Osteocyte (in vitro differentiated cells): ENCODE results near the gene SHISA7. TPM values are rescaled to one million over a fixed set of nuclear protein-coding genes. Genes with fewer than 3 reads are reported as not detected.

Experiments
- DNase-seq: peaks from one replicate; pipeline ENCODE4 v3.0.0; 2021; ENCODE audit warnings: mixed read lengths; ENCODE audit not compliant: unreplicated experiment; ENCODE audit errors: extremely low spot score
- H3K27ac Mint-ChIP-seq: one replicate; pipeline ENCODE4 v1.8.0; 2021; ENCODE audit warnings: mild to moderate bottlenecking, mixed read lengths; ENCODE audit not compliant: unreplicated experiment
- H3K27me3 Mint-ChIP-seq: one replicate; pipeline ENCODE4 v1.8.0; 2021; ENCODE audit warnings: mixed read lengths; ENCODE audit not compliant: unreplicated experiment
- H3K36me3 Mint-ChIP-seq: one replicate; pipeline ENCODE4 v1.8.0; 2021; ENCODE audit warnings: mixed read lengths; ENCODE audit not compliant: unreplicated experiment
- H3K4me1 Mint-ChIP-seq: one replicate; pipeline ENCODE4 v1.8.0; 2021; ENCODE audit warnings: mixed read lengths; ENCODE audit not compliant: unreplicated experiment
- H3K4me3 Mint-ChIP-seq: one replicate; pipeline ENCODE4 v1.8.0; 2021; ENCODE audit warnings: mild to moderate bottlenecking, moderate library complexity, mixed read lengths; ENCODE audit not compliant: unreplicated experiment
- H3K9me3 Mint-ChIP-seq: one replicate; pipeline ENCODE4 v1.8.0; 2021; ENCODE audit warnings: mixed read lengths; ENCODE audit not compliant: unreplicated experiment
- total RNA-seq: library from RNA; stranded (reverse); gene quantifications from 2 replicates; pipeline ENCODE4 v1.2.1, GENCODE V29; 2021
- TF ChIP-seq, protein P1 (sequence below): fragments of 200-600 bp; sonication (generic); IDR thresholded peaks from 2 replicates; pipeline ENCODE4 v1.5.0; 2021; ENCODE audit warnings: antibody characterized with exemption, mild to moderate bottlenecking, moderate library complexity

The SHISA7 gene
- total RNA-seq, 1 donor from 2014 or later: not detected

DNA sequence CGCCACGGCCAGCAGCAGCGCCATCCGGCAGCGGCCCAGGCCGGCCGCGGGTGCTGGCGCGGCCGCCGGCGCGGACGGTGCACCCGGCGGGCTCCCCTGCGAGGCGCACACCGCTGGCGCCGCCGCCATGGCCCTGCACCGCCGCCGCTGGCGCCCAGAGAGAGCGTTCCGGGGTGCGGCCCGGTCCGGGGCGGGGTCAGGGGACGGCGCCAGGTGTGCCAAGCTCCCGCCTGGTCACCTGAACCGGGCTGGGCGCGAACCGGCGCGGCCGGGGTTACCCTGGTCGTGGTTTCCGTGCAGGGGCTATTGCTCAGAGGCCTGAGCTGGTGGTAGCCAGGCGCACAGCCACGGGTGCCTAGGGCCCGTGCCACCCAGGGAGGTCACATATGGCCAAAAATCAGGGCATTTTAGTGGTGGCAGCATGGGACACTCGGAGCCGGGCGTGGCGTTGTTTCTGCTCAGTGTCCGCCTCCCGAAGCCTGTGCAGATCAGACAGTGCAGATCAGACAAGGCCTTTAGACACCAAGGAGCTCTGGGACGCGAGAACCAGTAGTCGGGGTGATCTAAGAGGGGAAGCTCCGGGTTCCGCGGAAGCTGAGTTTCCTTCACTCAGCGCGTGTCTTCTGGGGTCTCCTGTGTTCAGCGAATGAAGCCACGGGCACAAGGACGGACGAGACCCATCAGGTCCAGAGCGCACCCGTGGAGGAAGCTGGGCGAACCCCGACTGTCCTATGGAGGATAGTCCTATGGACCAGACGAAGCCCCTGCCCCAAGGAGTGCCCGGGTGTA, 58.8 kb downstream of the SHISA7 start, which contains the start of gene TMEM238:
TMEM238 (minus strand) TSS at position 162 of the 789 bp plus-strand sequence; CDS start at position 129, 33 bp downstream.
- peaks cover 40% of the 10 kb centered on the region for H3K4me1 Mint-ChIP-seq
- no peak for DNase-seq
- peak within 1 kb of the TSS; percentile 99 for H3K4me3 Mint-ChIP-seq
- TF ChIP-seq, protein P1, sequence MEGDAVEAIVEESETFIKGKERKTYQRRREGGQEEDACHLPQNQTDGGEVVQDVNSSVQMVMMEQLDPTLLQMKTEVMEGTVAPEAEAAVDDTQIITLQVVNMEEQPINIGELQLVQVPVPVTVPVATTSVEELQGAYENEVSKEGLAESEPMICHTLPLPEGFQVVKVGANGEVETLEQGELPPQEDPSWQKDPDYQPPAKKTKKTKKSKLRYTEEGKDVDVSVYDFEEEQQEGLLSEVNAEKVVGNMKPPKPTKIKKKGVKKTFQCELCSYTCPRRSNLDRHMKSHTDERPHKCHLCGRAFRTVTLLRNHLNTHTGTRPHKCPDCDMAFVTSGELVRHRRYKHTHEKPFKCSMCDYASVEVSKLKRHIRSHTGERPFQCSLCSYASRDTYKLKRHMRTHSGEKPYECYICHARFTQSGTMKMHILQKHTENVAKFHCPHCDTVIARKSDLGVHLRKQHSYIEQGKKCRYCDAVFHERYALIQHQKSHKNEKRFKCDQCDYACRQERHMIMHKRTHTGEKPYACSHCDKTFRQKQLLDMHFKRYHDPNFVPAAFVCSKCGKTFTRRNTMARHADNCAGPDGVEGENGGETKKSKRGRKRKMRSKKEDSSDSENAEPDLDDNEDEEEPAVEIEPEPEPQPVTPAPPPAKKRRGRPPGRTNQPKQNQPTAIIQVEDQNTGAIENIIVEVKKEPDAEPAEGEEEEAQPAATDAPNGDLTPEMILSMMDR: no peak
- H3K36me3 Mint-ChIP-seq: peaks cover 9% of the 10 kb centered on the region
- H3K27ac Mint-ChIP-seq: peak within 1 kb of the TSS; percentile 96
- no peaks in the 10 kb centered on the region for H3K27me3 Mint-ChIP-seq
- H3K9me3 Mint-ChIP-seq: no peaks in the 10 kb centered on the region

DNA sequence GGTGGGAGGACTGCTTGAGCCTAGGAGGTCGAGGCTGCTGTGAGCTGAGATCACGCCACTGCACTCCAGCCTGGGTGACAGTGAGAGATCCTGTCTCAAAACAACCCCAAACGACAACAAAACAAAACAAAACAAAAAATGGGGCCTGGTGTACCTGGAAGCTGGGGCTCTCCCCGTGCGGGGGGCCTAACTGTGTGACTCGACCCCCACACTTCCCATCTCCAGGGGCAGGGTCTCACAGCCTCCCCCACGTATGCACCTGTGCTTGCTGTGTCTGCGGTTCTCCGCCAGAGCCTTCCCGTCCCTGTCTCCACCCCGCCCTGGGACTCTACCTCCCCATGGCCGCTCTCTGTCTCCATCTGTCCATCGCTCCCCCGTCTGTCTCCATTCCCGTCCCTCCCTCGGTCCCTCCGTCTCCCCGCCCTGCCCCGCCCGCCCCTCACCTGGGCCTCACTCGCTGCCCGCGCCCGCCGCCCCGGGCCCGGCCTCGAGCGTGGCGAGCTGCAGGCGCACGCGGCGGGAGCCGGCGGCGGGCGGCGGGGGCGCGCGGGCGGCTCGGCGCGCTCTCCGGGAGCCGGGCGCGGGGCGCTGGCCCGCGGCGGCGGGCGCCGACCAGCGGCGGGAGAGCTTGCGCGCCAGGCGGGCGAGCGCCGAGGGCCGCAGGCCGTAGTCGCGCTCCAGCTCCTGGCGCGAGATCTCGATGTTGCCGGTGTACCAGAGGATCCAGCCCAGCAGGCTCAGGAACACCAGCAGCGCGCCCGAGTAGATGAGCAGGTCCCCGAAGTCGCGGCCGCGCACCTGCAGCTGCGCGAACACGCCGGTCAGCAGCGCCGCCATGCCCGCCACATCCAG, 59.6 kb downstream of the SHISA7 start:
- Mint-ChIP-seq H3K4me1 (peaks cover 34% of the 10 kb centered on the region), H3K27me3 (no peaks in the 10 kb centered on the region), H3K36me3 (peaks cover 9% of the 10 kb centered on the region), H3K9me3 (no peaks in the 10 kb centered on the region), H3K4me3 (peak overlapping the region; percentile 71), H3K27ac (peak overlapping the region; percentile 73)
- TF ChIP-seq, protein P1: peak; percentile 40
- no peak for DNase-seq

DNA sequence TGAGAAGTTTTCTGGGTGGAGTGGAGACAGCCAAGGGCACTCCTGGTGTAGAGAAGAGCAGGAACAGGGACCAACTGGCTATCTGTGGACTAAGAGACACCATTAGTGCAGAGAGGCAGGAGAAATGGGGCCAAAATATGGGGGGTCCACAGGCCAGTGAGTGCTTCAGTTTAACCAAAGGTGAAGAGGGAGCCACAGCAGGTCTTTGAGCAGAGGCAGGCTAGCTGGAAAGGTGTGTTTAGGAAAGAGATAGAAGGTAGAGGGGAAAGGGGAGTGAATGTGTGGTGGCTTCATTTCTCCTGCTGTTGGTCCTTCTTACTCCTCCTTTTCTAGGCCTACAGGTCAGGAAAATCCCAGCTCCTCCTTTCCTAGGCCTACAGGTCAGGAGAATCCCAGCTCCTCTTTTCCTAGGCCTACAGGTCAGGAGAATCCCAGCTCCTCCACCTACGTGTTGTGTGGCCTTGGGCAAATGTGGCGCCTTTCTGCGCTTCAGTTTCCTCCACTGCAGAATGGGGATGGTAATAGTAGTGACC, 60.5 kb downstream of the SHISA7 start:
- no peaks in the 10 kb centered on the region for H3K27me3 Mint-ChIP-seq
- no peak for DNase-seq
- peaks cover 8% of the 10 kb centered on the region for H3K36me3 Mint-ChIP-seq
- TF ChIP-seq, protein P1: no peak
- peaks cover 27% of the 10 kb centered on the region for H3K4me1 Mint-ChIP-seq
- peak overlapping the region; percentile 71 for H3K4me3 Mint-ChIP-seq
- H3K9me3 Mint-ChIP-seq: no peaks in the 10 kb centered on the region
- H3K27ac Mint-ChIP-seq: no peak overlapping the region

DNA sequence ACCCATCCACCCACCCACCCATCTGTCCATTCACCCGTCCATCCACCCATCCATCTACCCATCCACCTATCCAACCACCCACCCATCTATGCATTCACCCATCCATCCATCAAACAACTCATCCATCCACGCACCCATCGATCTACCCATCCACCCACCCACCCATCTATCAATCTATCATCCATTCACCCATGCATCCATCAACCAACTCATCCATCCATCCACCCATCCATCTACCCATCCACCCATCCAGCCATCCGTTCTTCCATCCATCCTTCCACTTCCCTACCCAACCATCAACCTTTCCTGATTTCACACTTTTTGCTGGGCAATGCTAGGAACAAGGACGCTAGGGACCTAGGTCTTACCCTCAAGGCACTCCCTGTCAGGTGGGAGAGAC, 61.1 kb downstream of the SHISA7 start:
- H3K27me3 Mint-ChIP-seq: no peaks in the 10 kb centered on the region
- TF ChIP-seq, protein P1: no peak
- peaks cover 21% of the 10 kb centered on the region for H3K4me1 Mint-ChIP-seq
- no peak for DNase-seq
- no peak overlapping the region for H3K4me3 Mint-ChIP-seq
- no peak overlapping the region for H3K27ac Mint-ChIP-seq
- H3K36me3 Mint-ChIP-seq: peaks cover 6% of the 10 kb centered on the region
- H3K9me3 Mint-ChIP-seq: no peaks in the 10 kb centered on the region

DNA sequence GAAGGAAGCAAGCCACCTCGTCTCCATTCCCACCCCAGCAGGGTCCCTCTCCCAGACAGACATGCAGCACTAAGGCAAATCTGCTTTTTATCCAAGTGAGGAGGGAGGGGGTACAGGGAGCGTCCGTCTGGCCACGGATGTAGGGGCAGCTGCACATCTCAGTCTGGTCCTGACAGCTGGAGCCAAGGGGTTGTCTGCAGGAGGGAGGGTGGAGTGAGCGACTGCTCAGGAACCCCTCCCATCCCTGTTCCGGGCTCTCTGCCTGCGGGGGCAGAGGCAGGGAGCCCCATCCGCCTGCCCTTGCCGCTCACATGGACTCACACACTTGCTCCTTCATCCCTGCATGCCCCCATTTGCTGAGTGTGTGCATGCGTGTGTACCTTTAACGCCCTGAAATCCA, 63.9 kb downstream of the SHISA7 start:
- peaks cover 14% of the 10 kb centered on the region for H3K4me1 Mint-ChIP-seq
- H3K36me3 Mint-ChIP-seq: no peaks in the 10 kb centered on the region
- H3K27me3 Mint-ChIP-seq: no peaks in the 10 kb centered on the region
- no peaks in the 10 kb centered on the region for H3K9me3 Mint-ChIP-seq
- H3K4me3 Mint-ChIP-seq: no peak overlapping the region
- TF ChIP-seq, protein P1: no peak
- no peak for DNase-seq
- no peak overlapping the region for H3K27ac Mint-ChIP-seq
